Prostate gland (tissue), 2 donors: ENCODE measurements around the gene RAET1E. TPM values are rescaled to one million over a fixed set of nuclear protein-coding genes. Genes with fewer than 3 reads are reported as not detected.

Experiments used
- DNase-seq: peaks from one replicate; pipeline ENCODE4 v3.0.0-alpha.2; 2019; ENCODE audit warnings: low spot score
- H3K27ac ChIP-seq, 2 donors: fragments of 200-600 bp; sonication (generic); 2 replicates each; pipeline ENCODE4 v1.5.1; 2017 to 2019
- H3K27me3 ChIP-seq: fragments of 200-600 bp; sonication (generic); replicated peaks from 2 replicates; pipeline ENCODE4 v1.5.1; 2019; ENCODE audit not compliant: insufficient read depth
- H3K36me3 ChIP-seq, 2 donors: fragments of 200-600 bp; sonication (generic); 1 replicate in 1 of 2; 2 replicates in 1 of 2; pipeline versions ENCODE4 v1.5.1 to v1.8.1; 2017 to 2019
- H3K4me1 ChIP-seq: fragments of 200-600 bp; sonication (generic); replicated peaks from 2 replicates; pipeline ENCODE4 v1.5.1; 2019
- H3K4me3 ChIP-seq, 2 donors: fragments of 200-600 bp; sonication (generic); 2 replicates each; pipeline ENCODE4 v1.5.1; 2017 to 2019
- H3K9me3 ChIP-seq: fragments of 200-600 bp; sonication (generic); 2 replicates; pipeline ENCODE4 v1.5.1; 2017
- CTCF ChIP-seq, 4 experiments: fragments of 200-600 bp in 2 of 4; fragments of 450-650 bp in 2 of 4; sonication (generic) in 2 of 4; IDR thresholded peaks; 1 replicate in 3 of 4; 2 replicates in 1 of 4; pipeline ENCODE4 v1.5.1; 2016 to 2019; ENCODE audit warnings: antibody characterized with exemption in 4 of 4, mild to moderate bottlenecking in 2 of 4, moderate library complexity in 2 of 4
- POLR2A ChIP-seq: fragments of 450-650 bp; IDR thresholded peaks from one replicate; pipeline ENCODE4 v1.6.1; 2016; ENCODE audit warnings: antibody characterized with exemption, mild to moderate bottlenecking
- POLR2AphosphoS5 ChIP-seq: sonication (generic); formaldehyde crosslinking; IDR thresholded peaks from one replicate; pipeline ENCODE4 v1.6.1; 2017; ENCODE audit warnings: antibody characterized with exemption
- WGBS: methylation state at CpG from one replicate; pipeline ENCODE4 v1.1.5; 2018; 5-methylcytosine and 5-hydroxymethylcytosine counted together
- intact Hi-C: fragments of 100-400 bp; cut with DNase I; formaldehyde crosslinking; loops from one replicate; pipeline ENCODE4 v1.14.2; 2022
- total RNA-seq, 2 donors: library from RNA; depleted of rRNA; stranded (reverse); fragments of >200 nt; gene quantifications; one replicate each; pipeline ENCODE4 v1.1.0, GENCODE V29; 2016

RAET1E gene
- total RNA-seq, 2 donors from 2014 or later: 0.23 to 0.77 TPM

- no peak for TF ChIP-seq CTCF (IDR thresholded peaks at IDR 0.05)
- no peak for TF ChIP-seq POLR2AphosphoS5
- no peak for TF ChIP-seq POLR2A
- H3K4me3 ChIP-seq: no peak overlapping the region
- intact Hi-C loops: no loop called here
- no peaks in the 10 kb centered on the region for H3K9me3 ChIP-seq
- H3K27me3 ChIP-seq: no peaks in the 10 kb centered on the region
- no peaks in the 10 kb centered on the region for H3K4me1 ChIP-seq
- no peak for DNase-seq
- WGBS: 33% methylated on average over 11 of the region's 11 CpGs
- no peak overlapping the region for H3K27ac ChIP-seq
- no peaks in the 10 kb centered on the region for H3K36me3 ChIP-seq
Observed at GRCh38 chr6:149884215-149884614, 13.7 kb downstream of the RAET1E start.

- DNase-seq: no peak
- Histone ChIP-seq H3K4me1 (no peaks in the 10 kb centered on the region), H3K27me3 (no peaks in the 10 kb centered on the region), H3K9me3 (no peaks in the 10 kb centered on the region), H3K27ac (no peak overlapping the region), H3K4me3 (no peak overlapping the region), H3K36me3 (no peaks in the 10 kb centered on the region)
- 90% methylated on average over 2 of the region's 2 CpGs for WGBS
- TF ChIP-seq CTCF (IDR thresholded peaks at IDR 0.05) (no peak), POLR2A (no peak), POLR2AphosphoS5 (no peak)
- intact Hi-C loops: no loop called here
Observed at GRCh38 chr6:149881860-149882259, 16.1 kb downstream of the RAET1E start.

GRCh38 chr6:149881066-149881766 is 16.7 kb downstream of the RAET1E start:
- 88% methylated on average over 10 of the region's 10 CpGs for WGBS
- no peak for TF ChIP-seq POLR2A
- no peak for TF ChIP-seq CTCF (IDR thresholded peaks at IDR 0.05)
- no peak for TF ChIP-seq POLR2AphosphoS5
- H3K36me3 ChIP-seq: no peaks in the 10 kb centered on the region
- H3K27ac ChIP-seq: no peak overlapping the region
- H3K4me1 ChIP-seq: no peaks in the 10 kb centered on the region
- H3K4me3 ChIP-seq: no peak overlapping the region
- H3K27me3 ChIP-seq: no peaks in the 10 kb centered on the region
- intact Hi-C loops: no loop called here
- no peaks in the 10 kb centered on the region for H3K9me3 ChIP-seq
- no peak for DNase-seq

- no peaks in the 10 kb centered on the region for H3K4me1 ChIP-seq
- no peak for DNase-seq
- intact Hi-C loops: no loop called here
- no peak overlapping the region for H3K4me3 ChIP-seq
- H3K27ac ChIP-seq: no peak overlapping the region
- TF ChIP-seq POLR2A (no peak), POLR2AphosphoS5 (no peak), CTCF (IDR thresholded peaks at IDR 0.05) (no peak)
- 88% methylated on average over 1 of the region's 1 CpG for WGBS
- no peaks in the 10 kb centered on the region for H3K9me3 ChIP-seq
- H3K36me3 ChIP-seq: no peaks in the 10 kb centered on the region
- no peaks in the 10 kb centered on the region for H3K27me3 ChIP-seq
Observed at GRCh38 chr6:149877659-149878058, 20.3 kb downstream of the RAET1E start.

GRCh38 chr6:149876241-149876933 is 21.5 kb downstream of the RAET1E start:
- no peaks in the 10 kb centered on the region for H3K4me1 ChIP-seq
- intact Hi-C loops: no loop called here
- TF ChIP-seq POLR2A (no peak), POLR2AphosphoS5 (no peak), CTCF (IDR thresholded peaks at IDR 0.05) (no peak)
- DNase-seq: no peak
- no peaks in the 10 kb centered on the region for H3K36me3 ChIP-seq
- no peaks in the 10 kb centered on the region for H3K9me3 ChIP-seq
- H3K27ac ChIP-seq: no peak overlapping the region
- WGBS: 70% methylated on average over 3 of the region's 3 CpGs
- H3K27me3 ChIP-seq: no peaks in the 10 kb centered on the region
- no peak overlapping the region for H3K4me3 ChIP-seq
